Measurements from ENCODE around the gene KCNJ5. TPM values are rescaled to one million over a fixed set of nuclear protein-coding genes. Genes with fewer than 3 reads are reported as not detected.

The KCNJ5 gene
- total RNA-seq, 2 donors from 2014 or later = 8.2 to 23.3 TPM

DNA sequence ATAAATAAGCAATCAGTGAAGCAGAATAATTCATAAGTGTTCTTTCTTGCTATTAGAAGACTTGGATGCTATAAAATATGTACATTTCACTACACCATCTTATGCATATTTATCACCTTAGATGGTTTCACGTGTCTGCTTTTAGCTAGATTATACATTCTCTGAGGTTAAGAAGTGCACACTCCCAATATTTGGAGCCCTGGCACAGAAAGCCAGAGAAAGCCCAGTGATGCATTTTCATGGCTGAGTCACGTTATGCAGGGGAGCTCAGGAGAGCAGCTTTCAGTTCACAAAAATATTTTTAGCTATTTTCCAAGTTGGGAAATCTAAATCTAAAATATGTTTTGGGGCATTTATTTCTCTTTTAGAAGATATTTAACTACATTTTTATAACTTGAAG, 56.6 kb downstream of the KCNJ5 start:
- DNase-seq (ENCODE audit: low spot score) = no peak
- TF ChIP-seq, protein P1, sequence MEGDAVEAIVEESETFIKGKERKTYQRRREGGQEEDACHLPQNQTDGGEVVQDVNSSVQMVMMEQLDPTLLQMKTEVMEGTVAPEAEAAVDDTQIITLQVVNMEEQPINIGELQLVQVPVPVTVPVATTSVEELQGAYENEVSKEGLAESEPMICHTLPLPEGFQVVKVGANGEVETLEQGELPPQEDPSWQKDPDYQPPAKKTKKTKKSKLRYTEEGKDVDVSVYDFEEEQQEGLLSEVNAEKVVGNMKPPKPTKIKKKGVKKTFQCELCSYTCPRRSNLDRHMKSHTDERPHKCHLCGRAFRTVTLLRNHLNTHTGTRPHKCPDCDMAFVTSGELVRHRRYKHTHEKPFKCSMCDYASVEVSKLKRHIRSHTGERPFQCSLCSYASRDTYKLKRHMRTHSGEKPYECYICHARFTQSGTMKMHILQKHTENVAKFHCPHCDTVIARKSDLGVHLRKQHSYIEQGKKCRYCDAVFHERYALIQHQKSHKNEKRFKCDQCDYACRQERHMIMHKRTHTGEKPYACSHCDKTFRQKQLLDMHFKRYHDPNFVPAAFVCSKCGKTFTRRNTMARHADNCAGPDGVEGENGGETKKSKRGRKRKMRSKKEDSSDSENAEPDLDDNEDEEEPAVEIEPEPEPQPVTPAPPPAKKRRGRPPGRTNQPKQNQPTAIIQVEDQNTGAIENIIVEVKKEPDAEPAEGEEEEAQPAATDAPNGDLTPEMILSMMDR (IDR thresholded peaks at IDR 0.05) = no peak
- no peak overlapping the region for H3K27ac ChIP-seq
- H3K27me3 ChIP-seq = no peaks in the 10 kb centered on the region
- H3K9me3 ChIP-seq = no peaks in the 10 kb centered on the region
- no peak overlapping the region for H3K4me3 ChIP-seq
- H3K4me1 ChIP-seq = no peaks in the 10 kb centered on the region
- H3K36me3 ChIP-seq = no peaks in the 10 kb centered on the region

DNA sequence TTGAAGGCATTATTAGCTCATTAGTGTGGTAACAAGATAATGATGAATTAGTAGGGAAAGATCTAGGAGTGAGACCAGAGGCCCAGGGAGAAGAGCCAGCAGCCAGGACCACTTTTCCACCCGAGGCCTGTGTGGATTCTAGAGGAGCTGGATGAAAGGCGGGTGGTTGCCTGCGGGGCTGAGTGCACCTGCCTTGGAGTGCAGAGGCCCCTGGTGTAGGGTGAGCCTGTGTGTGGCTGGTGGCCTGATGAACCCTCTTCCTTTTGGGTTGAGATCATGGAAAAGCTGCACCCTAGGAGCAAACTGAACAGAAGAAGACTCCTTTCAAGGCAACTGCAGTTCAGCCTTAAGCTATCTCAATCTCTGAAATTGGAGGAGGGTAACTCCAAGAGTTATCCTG, 57.4 kb downstream of the KCNJ5 start:
- H3K9me3 ChIP-seq = no peaks in the 10 kb centered on the region
- TF ChIP-seq, protein P1 (IDR thresholded peaks at IDR 0.05) = peak; percentile 20 to 55
- no peaks in the 10 kb centered on the region for H3K27me3 ChIP-seq
- H3K4me1 ChIP-seq = no peaks in the 10 kb centered on the region
- H3K4me3 ChIP-seq = no peak overlapping the region
- no peaks in the 10 kb centered on the region for H3K36me3 ChIP-seq
- DNase-seq (ENCODE audit: low spot score) = no peak
- H3K27ac ChIP-seq = no peak overlapping the region

DNA sequence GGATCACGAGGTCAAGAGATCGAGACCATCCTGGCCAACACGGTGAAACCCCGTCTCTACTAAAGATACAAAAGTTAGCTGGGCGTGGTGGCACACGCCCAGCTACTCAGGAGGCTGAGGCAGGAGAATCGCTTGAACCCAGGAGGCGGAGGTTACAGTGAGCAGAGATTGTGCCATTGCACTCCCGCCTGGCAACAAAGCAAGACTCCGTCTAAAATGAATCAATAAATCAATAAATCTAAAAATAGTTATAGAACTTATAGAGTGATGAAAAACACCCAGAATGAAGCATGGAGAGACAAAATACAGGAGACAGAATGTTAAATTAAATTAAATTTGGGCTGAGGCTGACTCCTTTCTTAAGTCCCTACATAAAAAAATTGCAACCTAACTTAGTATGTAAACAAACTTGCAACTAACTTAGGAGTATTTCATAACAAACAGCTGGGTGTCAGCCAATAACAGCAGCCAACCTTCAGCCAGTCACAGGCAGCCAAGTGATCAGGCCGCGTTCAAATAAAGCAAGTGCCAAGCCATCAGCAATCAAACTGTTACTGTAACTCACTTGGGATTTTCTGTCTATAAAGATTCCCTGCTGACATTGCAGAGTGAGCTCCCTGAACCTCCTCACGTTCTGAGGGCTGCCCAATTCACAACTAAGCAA, 58.8 kb downstream of the KCNJ5 start:
- no peaks in the 10 kb centered on the region for H3K4me1 ChIP-seq
- no peak overlapping the region for H3K4me3 ChIP-seq
- DNase-seq (ENCODE audit: low spot score) = no peak
- TF ChIP-seq, protein P1 (IDR thresholded peaks at IDR 0.05) = no peak
- H3K36me3 ChIP-seq = no peaks in the 10 kb centered on the region
- no peaks in the 10 kb centered on the region for H3K9me3 ChIP-seq
- no peak overlapping the region for H3K27ac ChIP-seq
- no peaks in the 10 kb centered on the region for H3K27me3 ChIP-seq

DNA sequence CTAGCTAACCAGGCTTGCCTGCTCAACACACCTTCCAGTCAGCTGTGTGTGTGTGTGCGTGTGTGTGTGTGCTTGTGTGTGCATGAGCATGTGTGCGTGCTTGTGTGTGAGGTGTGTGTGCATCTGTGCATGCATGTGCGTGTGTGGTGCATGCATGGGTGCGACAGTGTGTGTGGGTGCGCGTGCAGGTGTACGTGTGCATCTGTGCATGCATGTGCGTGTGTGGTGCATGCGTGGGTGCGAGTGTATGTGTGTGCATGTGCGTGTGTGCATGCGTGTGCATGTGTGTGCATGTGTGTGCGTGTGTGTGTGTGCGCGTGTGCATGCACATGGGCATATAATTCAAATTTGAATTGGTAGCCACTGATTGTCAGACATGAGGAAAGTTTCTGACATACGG, 62.0 kb downstream of the KCNJ5 start:
- H3K27ac ChIP-seq = no peak overlapping the region
- no peak overlapping the region for H3K4me3 ChIP-seq
- no peaks in the 10 kb centered on the region for H3K27me3 ChIP-seq
- DNase-seq (ENCODE audit: low spot score) = no peak
- no peaks in the 10 kb centered on the region for H3K4me1 ChIP-seq
- TF ChIP-seq, protein P1 (IDR thresholded peaks at IDR 0.05) = no peak
- H3K36me3 ChIP-seq = no peaks in the 10 kb centered on the region
- no peaks in the 10 kb centered on the region for H3K9me3 ChIP-seq

DNA sequence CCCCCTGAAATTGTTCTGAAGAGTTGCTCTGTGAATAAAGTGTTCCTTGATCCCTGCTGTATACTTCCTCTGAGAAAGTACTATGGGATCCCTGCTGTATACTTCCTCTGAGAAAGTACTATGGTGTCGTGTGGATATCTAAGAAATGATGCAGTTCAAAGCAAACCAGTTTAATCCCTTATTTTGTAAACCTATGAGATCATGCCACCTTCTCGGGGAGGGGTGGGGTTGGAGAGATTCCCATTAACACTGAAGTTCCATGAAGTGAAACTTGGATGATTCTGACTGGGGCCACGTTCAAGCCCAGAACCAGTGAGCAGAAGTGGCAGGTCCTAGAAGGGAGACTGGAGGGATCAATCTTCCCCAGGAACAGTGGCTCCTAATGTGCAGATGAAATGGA, 64.5 kb downstream of the KCNJ5 start:
- Histone ChIP-seq H3K4me3 (no peak overlapping the region), H3K4me1 (no peaks in the 10 kb centered on the region), H3K36me3 (no peaks in the 10 kb centered on the region), H3K27ac (no peak overlapping the region), H3K9me3 (no peaks in the 10 kb centered on the region), H3K27me3 (no peaks in the 10 kb centered on the region)
- TF ChIP-seq, protein P1 (IDR thresholded peaks at IDR 0.05) = no peak
- DNase-seq (ENCODE audit: low spot score) = peak; percentile 47

Data from right atrium auricular region (tissue), 2 donors.